Activated naive CD8-positive, alpha-beta T cell (primary cell): ENCODE results near the gene PCP4L1.
A peak's percentile ranks its signal among the peaks of the same experiment; 100 is the strongest.
"Not testable (repeated sequence)": the region's sequence is repeated elsewhere in the genome, so short reads cannot be mapped to it uniquely, and the experiment has no call there.

Source experiments
- H3K27ac Mint-ChIP-seq: one replicate; pipeline ENCODE4 v1.8.0; 2021; ENCODE audit warnings: mixed read lengths
- H3K27me3 Mint-ChIP-seq: one replicate; pipeline ENCODE4 v1.8.0; 2021; ENCODE audit warnings: mixed read lengths
- H3K36me3 Mint-ChIP-seq: one replicate; pipeline ENCODE4 v1.8.0; 2021; ENCODE audit warnings: mixed read lengths
- H3K4me1 Mint-ChIP-seq: one replicate; pipeline ENCODE4 v1.8.0; 2021; ENCODE audit warnings: low read depth, mixed read lengths
- H3K4me3 Mint-ChIP-seq: one replicate; pipeline ENCODE4 v1.8.0; 2021; ENCODE audit warnings: mild to moderate bottlenecking, mixed read lengths
- H3K9me3 Mint-ChIP-seq: one replicate; pipeline ENCODE4 v1.8.0; 2021; ENCODE audit warnings: low read depth, mixed read lengths

The PCP4L1 gene

DNA sequence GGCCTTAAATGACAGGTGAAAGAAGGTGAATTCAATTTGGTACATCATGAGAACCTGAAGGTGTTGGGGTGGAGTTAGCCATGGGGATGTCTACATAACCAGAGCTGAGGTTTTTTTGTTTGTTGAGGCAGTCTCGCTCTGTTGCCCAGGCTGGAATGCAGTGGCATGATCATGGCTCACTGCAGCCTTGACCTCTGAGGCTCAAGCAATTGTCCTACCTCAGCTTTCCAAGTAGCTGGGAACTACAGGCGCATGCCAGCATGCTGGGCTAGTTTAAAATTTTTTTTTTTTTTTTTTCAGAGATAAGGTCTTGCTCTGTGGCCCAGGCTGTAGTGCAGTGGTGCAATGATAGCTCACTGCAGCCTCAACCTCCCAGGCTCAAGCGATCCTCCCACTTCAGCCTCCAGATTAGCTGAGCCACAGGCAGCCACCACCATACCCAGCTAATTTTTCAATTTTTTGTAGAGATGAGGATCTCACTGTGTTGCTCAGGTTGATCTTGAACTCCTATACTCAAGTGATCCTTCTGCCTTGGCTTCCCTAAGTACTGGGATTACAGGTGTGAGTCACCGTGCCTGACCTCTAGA lies 53.1 kb downstream of the PCP4L1 start:
- H3K4me3 Mint-ChIP-seq, result no peak overlapping the region
- no peaks in the 10 kb centered on the region for H3K9me3 Mint-ChIP-seq

DNA sequence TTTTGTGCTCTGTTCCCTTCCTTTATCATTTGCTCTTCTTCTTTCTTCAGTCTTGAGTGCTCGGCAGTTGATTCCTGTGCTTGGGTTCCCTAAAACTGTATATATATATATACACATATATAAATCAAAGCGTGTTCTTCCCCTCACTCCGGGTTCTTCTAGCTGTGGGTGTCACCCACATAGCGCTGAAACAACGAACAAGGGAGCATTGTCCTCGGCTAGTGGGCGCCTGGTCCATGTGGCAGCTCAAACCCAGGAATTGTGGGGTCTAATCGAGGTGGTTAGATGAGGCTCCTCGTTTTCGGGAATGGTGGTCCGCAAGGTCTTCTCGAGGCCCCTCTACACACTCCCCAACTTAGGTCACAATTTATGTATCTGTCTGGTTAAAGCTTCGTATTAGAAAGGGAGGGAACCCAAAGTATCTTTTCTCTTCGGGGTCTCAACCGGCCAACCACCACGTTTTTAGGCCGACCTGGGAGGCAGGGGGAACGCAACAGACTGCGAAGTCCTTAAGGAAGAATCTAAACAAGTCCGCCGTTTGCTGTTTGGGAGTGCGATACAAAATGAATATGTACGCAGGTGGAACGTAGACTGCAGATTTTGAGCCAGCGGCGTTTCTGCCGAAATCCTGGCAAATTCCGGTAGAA lies 55.1 kb downstream of the PCP4L1 start:
- H3K4me3 Mint-ChIP-seq, result peak overlapping the region; percentile 97
- H3K36me3 Mint-ChIP-seq, result no peaks in the 10 kb centered on the region
- H3K27ac Mint-ChIP-seq, result peak overlapping the region; percentile 97
- no peaks in the 10 kb centered on the region for H3K27me3 Mint-ChIP-seq
- H3K9me3 Mint-ChIP-seq, result no peaks in the 10 kb centered on the region
- peaks cover 26% of the 10 kb centered on the region for H3K4me1 Mint-ChIP-seq

More for the DNA sequence above, 53.1 kb downstream of the PCP4L1 start:
- peaks cover 31% of the 10 kb centered on the region for H3K4me1 Mint-ChIP-seq
- H3K27me3 Mint-ChIP-seq, result no peaks in the 10 kb centered on the region
- no peak overlapping the region for H3K27ac Mint-ChIP-seq
- no peaks in the 10 kb centered on the region for H3K36me3 Mint-ChIP-seq

- Mint-ChIP-seq H3K27me3 (no peaks in the 10 kb centered on the region), H3K36me3 (no peaks in the 10 kb centered on the region), H3K27ac (peak within 1 kb of the TSS; percentile 97), H3K4me1 (peaks cover 26% of the 10 kb centered on the region), H3K9me3 (no peaks in the 10 kb centered on the region), H3K4me3 (peak within 1 kb of the TSS; percentile 97)
These were observed 55.8 kb downstream of the PCP4L1 start, which contains the start of gene SDHC for GRCh38 chr1:161314201-161314981. Gene SDHC, plus strand, starts transcription at chr1:161314381. Its CDS starts 25 bp downstream, at chr1:161314406.

DNA sequence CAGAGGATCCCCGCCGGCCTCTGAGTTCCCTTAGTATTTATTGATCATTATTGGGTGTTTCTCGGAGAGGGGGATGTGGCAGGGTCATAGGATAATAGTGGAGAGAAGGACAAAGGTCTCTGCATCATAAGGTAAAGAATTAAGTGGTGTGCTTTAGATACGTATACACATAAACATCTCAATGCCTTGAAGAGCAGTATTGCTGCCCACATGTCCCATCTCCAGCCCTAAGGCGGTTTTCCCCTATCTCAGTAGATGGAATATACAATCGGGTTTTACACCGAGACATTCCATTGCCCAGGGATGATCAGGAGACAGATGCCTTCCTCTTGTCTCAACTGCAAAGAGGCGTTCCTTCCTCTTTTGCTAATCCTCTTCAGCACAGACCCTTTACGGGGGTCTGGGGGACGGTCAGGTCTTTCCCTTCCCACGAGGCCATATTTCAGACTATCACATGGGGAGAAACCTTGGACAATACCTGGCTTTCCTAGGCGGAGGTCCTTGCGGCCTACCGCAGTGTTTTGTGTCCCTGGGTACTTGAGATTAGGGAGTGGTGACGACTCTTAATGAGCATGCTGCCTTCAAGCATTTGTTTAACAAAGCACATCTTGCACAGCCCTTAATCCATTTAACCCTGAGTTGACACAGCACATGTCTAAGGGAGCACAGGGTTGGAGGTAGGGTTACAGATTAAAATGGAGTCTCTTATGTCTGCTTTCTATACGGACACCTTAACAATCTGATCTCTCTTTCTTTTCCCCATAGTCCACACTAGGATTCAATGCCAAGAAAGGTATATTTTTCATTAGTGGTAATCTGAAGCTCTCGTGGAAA lies 57.5 kb downstream of the PCP4L1 start:
- Mint-ChIP-seq H3K4me3 (peak overlapping the region; percentile 97), H3K4me1 (peaks cover 29% of the 10 kb centered on the region)
- H3K36me3 Mint-ChIP-seq, H3K27me3 Mint-ChIP-seq, H3K9me3 Mint-ChIP-seq, H3K27ac Mint-ChIP-seq: not testable (repeated sequence)

- H3K4me1 Mint-ChIP-seq, result peaks cover 13% of the 10 kb centered on the region
- no peaks in the 10 kb centered on the region for H3K27me3 Mint-ChIP-seq
- no peaks in the 10 kb centered on the region for H3K9me3 Mint-ChIP-seq
- no peak overlapping the region for H3K27ac Mint-ChIP-seq
- H3K36me3 Mint-ChIP-seq, result peaks cover 4% of the 10 kb centered on the region
- no peak overlapping the region for H3K4me3 Mint-ChIP-seq
These were observed 65.5 kb downstream of the PCP4L1 start for GRCh38 chr1:161324020-161324419.

DNA sequence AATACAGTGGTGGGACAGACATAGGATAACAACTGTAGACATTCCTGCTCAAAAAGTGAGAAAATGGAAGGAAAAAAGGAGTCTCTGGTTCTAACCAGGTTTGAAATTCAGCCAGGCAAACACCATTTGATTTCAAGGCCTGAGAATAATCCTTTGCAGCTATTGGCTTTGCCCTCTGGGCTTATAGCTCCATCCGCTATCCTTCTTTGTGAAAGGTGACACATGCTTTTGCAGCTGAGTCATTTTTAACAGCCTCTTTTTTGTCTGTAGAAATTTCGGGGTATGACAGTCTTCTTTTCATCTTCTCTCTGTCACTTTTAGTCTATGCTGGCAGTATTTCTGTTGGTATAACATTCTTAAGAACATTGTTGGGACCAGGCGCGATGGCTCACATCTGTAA lies 71.8 kb downstream of the PCP4L1 start:
- no peaks in the 10 kb centered on the region for H3K27me3 Mint-ChIP-seq
- H3K4me3 Mint-ChIP-seq, result no peak overlapping the region
- H3K36me3 Mint-ChIP-seq, result peaks cover 8% of the 10 kb centered on the region
- no peaks in the 10 kb centered on the region for H3K9me3 Mint-ChIP-seq
- H3K27ac Mint-ChIP-seq, result no peak overlapping the region
- peaks cover 4% of the 10 kb centered on the region for H3K4me1 Mint-ChIP-seq

DNA sequence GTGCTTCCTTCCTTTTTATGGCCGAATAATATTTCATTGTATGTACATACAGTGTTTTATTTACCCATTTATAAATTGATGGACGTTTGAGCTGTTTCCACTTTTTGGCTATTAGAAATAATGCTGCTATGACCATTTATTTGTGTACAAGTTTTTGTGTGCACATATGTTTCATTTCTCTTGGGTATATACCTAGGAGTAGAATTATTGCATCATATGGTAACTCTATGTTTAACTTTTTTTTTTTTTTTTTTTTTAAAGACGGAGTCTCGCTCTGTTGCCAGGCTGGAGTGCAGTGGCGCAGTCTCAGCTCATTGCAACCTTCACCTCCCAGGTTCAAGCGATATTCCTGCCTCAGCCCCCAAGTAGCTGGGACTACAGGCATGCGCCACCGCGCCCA lies 74.6 kb downstream of the PCP4L1 start:
- H3K36me3 Mint-ChIP-seq, result peaks cover 8% of the 10 kb centered on the region
- H3K27ac Mint-ChIP-seq, result no peak overlapping the region
- no peaks in the 10 kb centered on the region for H3K27me3 Mint-ChIP-seq
- peaks cover 6% of the 10 kb centered on the region for H3K4me1 Mint-ChIP-seq
- no peaks in the 10 kb centered on the region for H3K9me3 Mint-ChIP-seq
- H3K4me3 Mint-ChIP-seq, result no peak overlapping the region
